Neural cell (in vitro differentiated cells): ENCODE results near the gene NRP1. TPM values are rescaled to one million over a fixed set of nuclear protein-coding genes. Genes with fewer than 3 reads are reported as not detected.

Experiments used
- H2AFZ ChIP-seq: fragments of 200-600, 300-800 bp; sonication (generic), shearing (Covaris generic); 2 replicates; pipeline ENCODE4 v1.6.0; 2014; ENCODE audit warnings: low read depth, mild to moderate bottlenecking, antibody characterized with exemption, low read length, moderate library complexity
- H3F3A ChIP-seq: fragments of 200-600 bp; shearing (Covaris generic); 2 replicates; pipeline ENCODE4 v1.6.1; 2016; ENCODE audit warnings: mild to moderate bottlenecking, moderate library complexity, mixed read lengths, antibody characterized with exemption, low read length; ENCODE audit not compliant: insufficient read depth, poor library complexity, severe bottlenecking
- H3K27ac ChIP-seq: fragments of 200-600, 300-800 bp; sonication (generic), shearing (Covaris generic); 2 replicates; pipeline ENCODE4 v1.5.1; 2014; ENCODE audit warnings: mild to moderate bottlenecking, low read length, moderate library complexity
- H3K27me3 ChIP-seq: fragments of 300-800, 200-600 bp; sonication (generic), shearing (Covaris generic); 2 replicates; pipeline ENCODE4 v1.6.0; 2014; ENCODE audit warnings: mild to moderate bottlenecking, low read depth, low read length, moderate library complexity; ENCODE audit not compliant: insufficient read depth
- H3K36me3 ChIP-seq: fragments of 300-800, 200-600 bp; sonication (generic), shearing (Covaris generic); 2 replicates; pipeline ENCODE4 v1.5.1; 2014; ENCODE audit warnings: mild to moderate bottlenecking, antibody characterized with exemption, low read length, moderate library complexity; ENCODE audit not compliant: insufficient read depth
- H3K4me2 ChIP-seq: fragments of 300-800, 200-600 bp; sonication (generic), shearing (Covaris generic); 2 replicates; pipeline ENCODE4 v1.6.0; 2014; ENCODE audit warnings: mild to moderate bottlenecking, low read length
- H3K4me3 ChIP-seq: fragments of 300-800, 200-600 bp; sonication (generic), shearing (Covaris generic); 2 replicates; pipeline ENCODE4 v1.5.1; 2014; ENCODE audit warnings: mild to moderate bottlenecking, low read length, moderate library complexity
- H3K79me2 ChIP-seq: fragments of 200-600 bp; shearing (Covaris generic); replicated peaks from 2 replicates; pipeline ENCODE4 v1.6.0; 2014; ENCODE audit warnings: mild to moderate bottlenecking, low read length, moderate library complexity; ENCODE audit not compliant: insufficient read depth
- H3K9ac ChIP-seq: fragments of 300-800, 200-600 bp; sonication (generic), shearing (Covaris generic); 2 replicates; pipeline ENCODE4 v1.6.1; 2016; ENCODE audit warnings: mild to moderate bottlenecking, low read length, mixed read lengths
- H3K9me2 ChIP-seq: fragments of 200-600 bp; shearing (Covaris generic); 2 replicates; pipeline ENCODE4 v1.6.1; 2016; ENCODE audit warnings: mild to moderate bottlenecking, low read length, mixed read lengths; ENCODE audit not compliant: insufficient read depth
- H3K9me3 ChIP-seq: fragments of 200-600, 300-800 bp; sonication (generic), shearing (Covaris generic); 2 replicates; pipeline ENCODE4 v1.6.1; 2016; ENCODE audit warnings: mild to moderate bottlenecking, mixed run types, low read length, moderate library complexity, mixed read lengths
- H4K20me1 ChIP-seq: fragments of 200-600 bp; shearing (Covaris generic); 2 replicates; pipeline ENCODE4 v1.6.1; 2016; ENCODE audit warnings: mild to moderate bottlenecking, mixed run types; ENCODE audit not compliant: insufficient read depth
- CTCF ChIP-seq: fragments of 450-650 bp; IDR thresholded peaks from 2 replicates; pipeline ENCODE4 v1.5.1; 2014; ENCODE audit warnings: antibody characterized with exemption, mild to moderate bottlenecking, moderate library complexity; ENCODE audit not compliant: poor library complexity, severe bottlenecking
- EP300 ChIP-seq: fragments of 450-650 bp; conservative IDR thresholded peaks from 2 replicates; pipeline ENCODE4 v1.6.1; 2014; ENCODE audit warnings: antibody characterized with exemption, mild to moderate bottlenecking, moderate library complexity; ENCODE audit not compliant: poor library complexity, severe bottlenecking
- EZH2 ChIP-seq: fragments of 200-600, 300-800 bp; shearing (Covaris generic), sonication (generic); IDR thresholded peaks from 2 replicates; pipeline ENCODE4 v1.6.1; 2014; ENCODE audit warnings: antibody characterized with exemption, low read length, borderline replicate concordance, mild to moderate bottlenecking; ENCODE audit not compliant: insufficient read depth, poor library complexity, severe bottlenecking
- MXI1 ChIP-seq: fragments of 450-650 bp; conservative IDR thresholded peaks from 2 replicates; pipeline ENCODE4 v1.6.1; 2014; ENCODE audit warnings: antibody characterized with exemption, mild to moderate bottlenecking; ENCODE audit not compliant: poor library complexity, severe bottlenecking
- POLR2AphosphoS5 ChIP-seq: IDR thresholded peaks from 2 replicates; pipeline ENCODE4 v1.6.1; 2012
- RAD21 ChIP-seq: fragments of 450-650 bp; conservative IDR thresholded peaks from 2 replicates; pipeline ENCODE4 v1.6.1; 2014; ENCODE audit warnings: antibody characterized with exemption, mild to moderate bottlenecking, moderate library complexity
- REST ChIP-seq: IDR thresholded peaks from 2 replicates; pipeline ENCODE4 v1.6.1; 2012; ENCODE audit warnings: borderline replicate concordance
- SMC3 ChIP-seq: fragments of 450-650 bp; conservative IDR thresholded peaks from 2 replicates; pipeline ENCODE4 v1.6.1; 2014; ENCODE audit warnings: antibody characterized with exemption, mild to moderate bottlenecking, moderate library complexity; ENCODE audit not compliant: poor library complexity
- TAF1 ChIP-seq: IDR thresholded peaks from 2 replicates; pipeline ENCODE4 v1.6.1; 2012; ENCODE audit warnings: low read depth
- polyA plus RNA-seq: library from polyadenylated mRNA; depleted of rRNA; stranded (reverse); fragments of >200 nt; gene quantifications from 2 replicates; pipeline ENCODE4 v1.2.3, GENCODE V29; 2014

NRP1 gene
- polyA plus RNA-seq, 1 donor from 2014 or later, result 23.2 TPM

DNA sequence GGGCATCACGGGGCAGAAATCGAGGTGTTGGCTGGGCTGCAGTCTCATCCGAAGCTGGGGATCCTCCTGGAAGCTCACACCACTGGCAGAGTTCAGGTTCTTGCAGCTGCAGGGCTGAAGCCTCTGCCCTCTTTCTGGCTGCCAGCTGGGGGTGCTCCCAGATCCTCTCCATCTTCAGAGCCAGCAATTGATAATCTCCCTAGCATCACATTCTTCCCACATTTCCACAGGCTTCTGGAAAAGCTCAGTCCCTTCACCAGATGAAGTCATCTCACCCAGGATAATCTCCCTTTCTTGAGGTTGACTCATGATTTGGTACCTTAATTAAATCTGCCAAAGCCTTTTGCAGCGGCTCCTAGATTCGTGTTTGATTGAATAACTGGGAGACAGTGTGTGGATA is 55.2 kb downstream of the NRP1 start:
- H3K79me2 ChIP-seq, result peaks cover 8% of the 10 kb centered on the region
- H3K4me3 ChIP-seq, result no peak overlapping the region
- H3K27me3 ChIP-seq, result no peaks in the 10 kb centered on the region
- H3F3A ChIP-seq, result no peaks in the 10 kb centered on the region
- no peaks in the 10 kb centered on the region for H3K9me2 ChIP-seq
- H3K36me3 ChIP-seq, result no peaks in the 10 kb centered on the region
- no peaks in the 10 kb centered on the region for H3K9me3 ChIP-seq
- H2AFZ ChIP-seq, result no peak overlapping the region
- no peak overlapping the region for H3K4me2 ChIP-seq
- no peak overlapping the region for H3K27ac ChIP-seq
- no peak overlapping the region for H3K9ac ChIP-seq
- H4K20me1 ChIP-seq, result no peaks in the 10 kb centered on the region
- no peak for TF ChIP-seq EZH2
- TF ChIP-seq POLR2AphosphoS5, result no peak
- no peak for TF ChIP-seq CTCF
- no peak for TF ChIP-seq MXI1
- TF ChIP-seq TAF1, result no peak
- TF ChIP-seq RAD21, result no peak
- no peak for TF ChIP-seq SMC3
- no peak for TF ChIP-seq EP300

DNA sequence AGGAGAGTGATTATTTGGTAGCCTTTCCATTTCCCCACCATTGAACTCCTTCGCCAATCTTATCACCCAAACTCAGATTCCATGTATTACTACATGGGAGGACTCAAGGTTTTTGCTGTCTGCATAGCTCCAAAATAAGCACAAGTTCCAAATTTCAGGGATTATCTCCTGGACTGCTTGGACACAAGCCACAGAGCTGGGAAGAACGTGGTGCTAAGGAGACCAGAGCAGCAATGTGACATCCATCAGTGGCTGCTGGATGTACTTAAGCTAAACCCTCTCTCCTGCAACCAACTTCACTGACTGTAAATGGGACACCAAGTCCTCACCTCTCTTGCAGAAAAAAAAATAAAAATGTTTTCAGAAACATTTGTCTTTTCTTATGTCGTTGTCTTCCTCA is 56.3 kb downstream of the NRP1 start:
- H4K20me1 ChIP-seq, result no peaks in the 10 kb centered on the region
- TF ChIP-seq POLR2AphosphoS5 (no peak), CTCF (no peak), REST (no peak), RAD21 (no peak), TAF1 (no peak), MXI1 (no peak), EZH2 (no peak)
- peaks cover 4% of the 10 kb centered on the region for H3K79me2 ChIP-seq
- no peak overlapping the region for H3K27ac ChIP-seq
- H3K9ac ChIP-seq, result no peak overlapping the region
- no peaks in the 10 kb centered on the region for H3K9me3 ChIP-seq
- H2AFZ ChIP-seq, result no peak overlapping the region
- no peaks in the 10 kb centered on the region for H3K9me2 ChIP-seq
- H3K4me2 ChIP-seq, result no peak overlapping the region
- H3K4me3 ChIP-seq, result no peak overlapping the region
- H3F3A ChIP-seq, result no peaks in the 10 kb centered on the region
- no peaks in the 10 kb centered on the region for H3K36me3 ChIP-seq
- H3K27me3 ChIP-seq, result no peaks in the 10 kb centered on the region
